ENCODE data around the gene CCDC169. TPM values are rescaled to one million over a fixed set of nuclear protein-coding genes. Genes with fewer than 3 reads are reported as not detected.

CCDC169 gene
- total RNA-seq (under 1 TPM in 3 of 7 donors, not detected in 4; 0.17 to 0.44 (median 0.43) TPM), polyA plus RNA-seq (under 1 TPM; 0.06 to 0.10 (median 0.09) TPM)
- long read RNA-seq, donor 1 = 0 reads
- long read RNA-seq, donor 2 = 0 reads

- Histone ChIP-seq H3K27ac (peak within 1 kb of the TSS in 1 of 8 donors; percentile 27), H3K4me3 (peak within 1 kb of the TSS; percentile 36 to 73 (median 48)), H3K4me1 (peaks cover 0 to 20% (median 10%) of the 10 kb centered on the region in 6 donors), H3K36me3 (peaks cover 0 to 15% (median 0%) of the 10 kb centered on the region in 6 donors), H3K27me3 (replicated peaks in 1 of 7) (peaks cover 0 to 29% (median 0%) of the 10 kb centered on the region in 7 donors), H3K9me3 (no peaks in the 10 kb centered on the region)
- peak; percentile 90 for DNase-seq
- 2 to 6% (median 2%) methylated on average over 38 to 53 of the region's 53 CpGs for WGBS, 5 donors
- TF ChIP-seq POLR2AphosphoS5 (IDR thresholded peaks at IDR 0.05) (peak; percentile 31 to 81 (median 70)), CTCF (IDR thresholded peaks at IDR 0.05 in 8 of 11, conservative IDR thresholded peaks at IDR 0.05 in 3 of 11) (no peak), POLR2A (IDR thresholded peaks at IDR 0.05) (no peak)
- intact Hi-C loops (cut with DNase I; ENCODE audit: low total_unique reads) = no loop called here
Measured at GRCh38 chr13:36297366-36298338, at the start of gene CCDC169. CCDC169 (minus strand) TSS chr13:36297814; CDS start chr13:36297719, 95 bp downstream.

DNA sequence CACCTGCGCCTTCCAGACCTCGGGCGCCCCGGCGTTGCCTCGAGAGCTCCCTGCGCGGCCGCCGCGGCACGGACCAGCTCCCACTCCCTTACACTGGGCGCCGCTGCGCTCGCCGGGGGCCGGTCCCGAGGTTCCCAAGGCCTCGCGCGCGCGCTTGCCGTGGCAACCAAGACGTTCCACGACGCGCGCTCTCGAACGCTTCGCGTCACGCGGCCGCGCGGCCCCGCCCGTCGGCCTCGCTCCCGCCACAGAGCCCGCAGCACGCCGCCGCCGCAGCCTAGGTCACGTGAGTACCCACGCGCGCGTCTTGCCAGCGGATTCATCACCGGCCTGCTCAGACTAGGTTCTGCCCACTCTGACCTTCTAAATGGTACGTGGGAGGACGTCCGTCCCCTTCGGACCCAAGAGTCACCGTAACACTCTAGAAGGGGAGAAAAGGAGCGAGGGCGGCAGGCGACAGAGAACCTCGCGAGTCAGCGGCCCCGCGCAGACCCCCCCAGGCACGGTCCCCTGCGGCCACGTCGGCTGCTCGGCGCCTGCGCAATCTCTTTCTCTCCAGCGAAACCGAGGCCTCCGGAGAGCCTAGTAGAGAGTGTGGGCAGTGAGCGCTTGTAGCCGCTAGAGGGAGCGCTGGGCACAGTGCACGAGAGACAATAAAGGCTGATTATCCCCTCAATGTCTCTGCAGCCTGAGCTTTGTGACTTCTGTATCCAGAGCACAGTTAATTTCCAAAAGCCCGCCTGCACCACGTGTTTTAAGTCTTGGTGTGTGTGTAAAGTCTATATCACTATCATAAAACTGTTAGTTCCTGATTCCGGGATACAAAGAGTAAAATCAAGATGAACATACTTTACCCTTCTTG lies 48.8 kb upstream of the CCDC169 start, which contains the start of gene SPART:
SPART (minus strand) TSS at position 173 of the 862 bp plus-strand sequence. CDS start 10,564 bp downstream, outside the sequence.
- peak; percentile 81 to 90 (median 88) for TF ChIP-seq POLR2AphosphoS5 (IDR thresholded peaks at IDR 0.05)
- TF ChIP-seq POLR2A (IDR thresholded peaks at IDR 0.05) = peak in 1 of 3 donors; percentile 22
- peak; percentile 80 to 99 (median 97) for TF ChIP-seq CTCF (IDR thresholded peaks at IDR 0.05 in 8 of 11, conservative IDR thresholded peaks at IDR 0.05 in 3 of 11)
- DNase-seq = peak; percentile 97
- no peaks in the 10 kb centered on the region for H3K36me3 ChIP-seq
- peaks cover 24 to 53% (median 35%) of the 10 kb centered on the region in 6 donors for H3K4me1 ChIP-seq
- peak within 1 kb of the TSS; percentile 95 to 99 (median 96) for H3K27ac ChIP-seq
- intact Hi-C loops (cut with DNase I; ENCODE audit: low total_unique reads) = no loop called here
- H3K27me3 ChIP-seq (replicated peaks in 1 of 7) = no peaks in the 10 kb centered on the region
- 0 to 12% (median 1%) methylated on average over 37 to 86 of the region's 86 CpGs for WGBS, 5 donors
- H3K4me3 ChIP-seq = peak within 1 kb of the TSS; percentile 59 to 89 (median 71)
- no peaks in the 10 kb centered on the region for H3K9me3 ChIP-seq

- Histone ChIP-seq H3K27ac (peak overlapping the region; percentile 95 to 99 (median 96)), H3K36me3 (no peaks in the 10 kb centered on the region), H3K4me3 (peak overlapping the region; percentile 59 to 89 (median 71)), H3K4me1 (peaks cover 24 to 61% (median 37%) of the 10 kb centered on the region in 6 donors), H3K27me3 (replicated peaks in 1 of 7) (no peaks in the 10 kb centered on the region), H3K9me3 (no peaks in the 10 kb centered on the region)
- WGBS, 5 donors = 1 to 3% (median 1%) methylated on average over 39 to 50 of the region's 50 CpGs
- TF ChIP-seq POLR2A (IDR thresholded peaks at IDR 0.05) = peak in 1 of 3 donors; percentile 48
- TF ChIP-seq CTCF (IDR thresholded peaks at IDR 0.05 in 8 of 11, conservative IDR thresholded peaks at IDR 0.05 in 3 of 11) = no peak
- peak in 2 of 3 donors; percentile 33 to 74 for TF ChIP-seq POLR2AphosphoS5 (IDR thresholded peaks at IDR 0.05)
- peak; percentile 85 for DNase-seq
- intact Hi-C loops (cut with DNase I; ENCODE audit: low total_unique reads) = no loop called here
Measured at GRCh38 chr13:36345438-36346221, 48.0 kb upstream of the CCDC169 start.

All from spleen (tissue), 13 donors.